ENCODE results near the gene OCA2.

DNA sequence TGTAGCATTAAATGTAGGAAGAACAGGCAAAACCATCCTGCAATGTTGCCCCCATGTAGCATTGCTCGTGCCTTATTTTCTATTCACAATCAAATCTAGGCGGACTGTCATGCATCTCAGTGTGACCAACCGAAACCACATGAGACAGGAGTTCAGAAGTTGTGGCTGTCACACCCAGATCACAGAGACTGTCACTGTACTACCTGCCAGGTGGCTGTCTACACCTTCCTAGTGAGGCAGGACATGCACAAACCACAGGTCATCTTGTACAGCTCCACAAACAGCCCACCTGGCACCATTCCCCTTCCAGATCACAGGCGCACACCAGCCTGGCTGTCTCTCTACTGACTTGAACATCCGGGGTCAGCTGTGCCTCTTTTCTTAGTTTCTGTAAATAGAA, 392.8 kb downstream of the OCA2 start:
- TF ChIP-seq, protein P1, sequence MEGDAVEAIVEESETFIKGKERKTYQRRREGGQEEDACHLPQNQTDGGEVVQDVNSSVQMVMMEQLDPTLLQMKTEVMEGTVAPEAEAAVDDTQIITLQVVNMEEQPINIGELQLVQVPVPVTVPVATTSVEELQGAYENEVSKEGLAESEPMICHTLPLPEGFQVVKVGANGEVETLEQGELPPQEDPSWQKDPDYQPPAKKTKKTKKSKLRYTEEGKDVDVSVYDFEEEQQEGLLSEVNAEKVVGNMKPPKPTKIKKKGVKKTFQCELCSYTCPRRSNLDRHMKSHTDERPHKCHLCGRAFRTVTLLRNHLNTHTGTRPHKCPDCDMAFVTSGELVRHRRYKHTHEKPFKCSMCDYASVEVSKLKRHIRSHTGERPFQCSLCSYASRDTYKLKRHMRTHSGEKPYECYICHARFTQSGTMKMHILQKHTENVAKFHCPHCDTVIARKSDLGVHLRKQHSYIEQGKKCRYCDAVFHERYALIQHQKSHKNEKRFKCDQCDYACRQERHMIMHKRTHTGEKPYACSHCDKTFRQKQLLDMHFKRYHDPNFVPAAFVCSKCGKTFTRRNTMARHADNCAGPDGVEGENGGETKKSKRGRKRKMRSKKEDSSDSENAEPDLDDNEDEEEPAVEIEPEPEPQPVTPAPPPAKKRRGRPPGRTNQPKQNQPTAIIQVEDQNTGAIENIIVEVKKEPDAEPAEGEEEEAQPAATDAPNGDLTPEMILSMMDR (conservative IDR thresholded peaks at IDR 0.05; ENCODE audit: low read depth, low read length), result no peak
- no peak for TF ChIP-seq EZH2 (IDR thresholded peaks at IDR 0.05; ENCODE audit: borderline replicate concordance, low read depth, low read length, poor library complexity, severe bottlenecking)
